Upper lobe of right lung (tissue), 1 donor: ENCODE measurements around the gene FAM53B. TPM values are rescaled to one million over a fixed set of nuclear protein-coding genes. Genes with fewer than 3 reads are reported as not detected.

Experiments
- ATAC-seq: fragments of 200-7000 bp; cut with Tn5 transposase; one replicate; pipeline ENCODE4 v1.9.1; 2020; ENCODE audit warnings: mild to moderate bottlenecking, moderate library complexity
- DNase-seq: peaks from one replicate; pipeline ENCODE4 v3.0.0-alpha.2; 2020
- H3K27ac ChIP-seq: fragments of 200-600 bp; one replicate; pipeline ENCODE4 v1.8.0; 2022
- H3K27me3 ChIP-seq: fragments of 200-600 bp; one replicate; pipeline ENCODE4 v1.8.0; 2022; ENCODE audit warnings: mild to moderate bottlenecking
- H3K36me3 ChIP-seq: fragments of 200-600 bp; one replicate; pipeline ENCODE4 v1.8.0; 2022
- H3K4me1 ChIP-seq: fragments of 200-600 bp; one replicate; pipeline ENCODE4 v1.8.0; 2022
- H3K4me3 ChIP-seq: fragments of 200-600 bp; one replicate; pipeline ENCODE4 v1.8.0; 2022; ENCODE audit warnings: mild to moderate bottlenecking
- H3K9me3 ChIP-seq: fragments of 200-600 bp; one replicate; pipeline ENCODE4 v1.8.0; 2022
- CTCF ChIP-seq: fragments of 200-600 bp; IDR thresholded peaks from one replicate; pipeline ENCODE4 v1.8.0; 2022; ENCODE audit warnings: antibody characterized with exemption
- intact Hi-C: fragments of 100-400 bp; cut with DNase I; formaldehyde crosslinking; loops from one replicate; pipeline ENCODE4 v1.11.0; 2022
- total RNA-seq: library from RNA; stranded (reverse); fragmentation: NEBNext Ultra II Directional; extraction: Animal tissue kit (Norgen Biotek cat#: 25700); gene quantifications from one replicate; pipeline ENCODE4 v1.2.1, GENCODE V29; 2021
- donor health status: DM: no; HTN: yes; CAD: no; lungs with severe emphysema.

FAM53B gene
- total RNA-seq, 1 donor from 2014 or later = 31.4 TPM

- intact Hi-C loops = no loop called here
- ATAC-seq = peak; percentile 54
- H3K27me3 ChIP-seq = no peaks in the 10 kb centered on the region
- DNase-seq = no peak
- no peak for TF ChIP-seq CTCF
- peaks cover 7% of the 10 kb centered on the region for H3K36me3 ChIP-seq
- H3K4me1 ChIP-seq = peaks cover 54% of the 10 kb centered on the region
- peak overlapping the region; percentile 58 for H3K27ac ChIP-seq
- H3K9me3 ChIP-seq = no peaks in the 10 kb centered on the region
- H3K4me3 ChIP-seq = no peak overlapping the region
These were observed 117.3 kb downstream of the FAM53B start for GRCh38 chr10:124626759-124627380.

GRCh38 chr10:124625831-124626238, 118.3 kb downstream of the FAM53B start:
- no peaks in the 10 kb centered on the region for H3K27me3 ChIP-seq
- DNase-seq (no peak), ATAC-seq (no peak)
- H3K9me3 ChIP-seq = no peaks in the 10 kb centered on the region
- no peak overlapping the region for H3K4me3 ChIP-seq
- intact Hi-C loops = no loop called here
- no peak for TF ChIP-seq CTCF
- H3K27ac ChIP-seq = no peak overlapping the region
- H3K4me1 ChIP-seq = peaks cover 43% of the 10 kb centered on the region
- H3K36me3 ChIP-seq = peaks cover 7% of the 10 kb centered on the region

- H3K4me1 ChIP-seq = peaks cover 34% of the 10 kb centered on the region
- H3K27me3 ChIP-seq = no peaks in the 10 kb centered on the region
These were observed 119.3 kb downstream of the FAM53B start for GRCh38 chr10:124624895-124625294.

GRCh38 chr10:124624466-124624865, 119.7 kb downstream of the FAM53B start:
- intact Hi-C loops = no loop called here
- TF ChIP-seq CTCF = no peak
- peaks cover 35% of the 10 kb centered on the region for H3K4me1 ChIP-seq

More at GRCh38 chr10:124624895-124625294, 119.3 kb downstream of the FAM53B start:
- Histone ChIP-seq H3K4me3 (no peak overlapping the region), H3K9me3 (no peaks in the 10 kb centered on the region), H3K36me3 (peaks cover 7% of the 10 kb centered on the region), H3K27ac (no peak overlapping the region)
- intact Hi-C loops = no loop called here
- no peak for DNase-seq
- TF ChIP-seq CTCF = no peak
- no peak for ATAC-seq

GRCh38 chr10:124624006-124624405, 120.2 kb downstream of the FAM53B start:
- no peak for ATAC-seq
- no peak for TF ChIP-seq CTCF
- Histone ChIP-seq H3K36me3 (peaks cover 7% of the 10 kb centered on the region), H3K4me1 (peaks cover 34% of the 10 kb centered on the region), H3K9me3 (no peaks in the 10 kb centered on the region), H3K27me3 (no peaks in the 10 kb centered on the region), H3K4me3 (no peak overlapping the region), H3K27ac (no peak overlapping the region)
- no peak for DNase-seq
- intact Hi-C loops = no loop called here

More at GRCh38 chr10:124624466-124624865, 119.7 kb downstream of the FAM53B start:
- H3K27me3 ChIP-seq = no peaks in the 10 kb centered on the region
- peaks cover 7% of the 10 kb centered on the region for H3K36me3 ChIP-seq
- no peaks in the 10 kb centered on the region for H3K9me3 ChIP-seq
- ATAC-seq (no peak), DNase-seq (no peak)
- H3K4me3 ChIP-seq = no peak overlapping the region
- no peak overlapping the region for H3K27ac ChIP-seq
